ENCODE data around the gene DLL4.

DNA sequence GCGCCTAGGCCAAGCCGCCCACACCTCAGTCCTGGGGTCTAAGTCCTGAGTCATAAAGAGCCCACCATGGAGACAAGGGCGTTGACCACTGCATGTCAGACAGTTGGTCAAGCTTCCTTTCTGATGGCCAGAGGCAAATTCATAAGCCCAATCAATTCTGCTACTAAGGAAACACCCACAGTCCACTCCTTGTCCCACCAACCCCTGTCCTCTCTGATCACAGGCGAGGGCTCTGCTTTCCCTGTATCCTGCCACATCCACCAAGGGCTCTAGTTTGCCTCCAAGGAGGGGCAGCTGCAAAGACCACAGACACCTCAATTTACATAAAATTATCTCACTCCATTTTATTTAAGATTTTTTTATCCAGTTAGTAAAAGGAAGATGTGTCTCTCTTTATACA, 49.4 kb downstream of the DLL4 start:
- TF ChIP-seq, protein P1, sequence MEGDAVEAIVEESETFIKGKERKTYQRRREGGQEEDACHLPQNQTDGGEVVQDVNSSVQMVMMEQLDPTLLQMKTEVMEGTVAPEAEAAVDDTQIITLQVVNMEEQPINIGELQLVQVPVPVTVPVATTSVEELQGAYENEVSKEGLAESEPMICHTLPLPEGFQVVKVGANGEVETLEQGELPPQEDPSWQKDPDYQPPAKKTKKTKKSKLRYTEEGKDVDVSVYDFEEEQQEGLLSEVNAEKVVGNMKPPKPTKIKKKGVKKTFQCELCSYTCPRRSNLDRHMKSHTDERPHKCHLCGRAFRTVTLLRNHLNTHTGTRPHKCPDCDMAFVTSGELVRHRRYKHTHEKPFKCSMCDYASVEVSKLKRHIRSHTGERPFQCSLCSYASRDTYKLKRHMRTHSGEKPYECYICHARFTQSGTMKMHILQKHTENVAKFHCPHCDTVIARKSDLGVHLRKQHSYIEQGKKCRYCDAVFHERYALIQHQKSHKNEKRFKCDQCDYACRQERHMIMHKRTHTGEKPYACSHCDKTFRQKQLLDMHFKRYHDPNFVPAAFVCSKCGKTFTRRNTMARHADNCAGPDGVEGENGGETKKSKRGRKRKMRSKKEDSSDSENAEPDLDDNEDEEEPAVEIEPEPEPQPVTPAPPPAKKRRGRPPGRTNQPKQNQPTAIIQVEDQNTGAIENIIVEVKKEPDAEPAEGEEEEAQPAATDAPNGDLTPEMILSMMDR (IDR thresholded peaks at IDR 0.05), result no peak
- no peak for TF ChIP-seq POLR2A (IDR thresholded peaks at IDR 0.05)

All from uterus (tissue), 2 donors.